GM18861 (cell line): ENCODE measurements around the gene DNAJC1.
"Not testable (repeated sequence)": the region's sequence is repeated elsewhere in the genome, so short reads cannot be mapped to it uniquely, and the experiment has no call there.

Experiments
- ATAC-seq: cut with Tn5 transposase; IDR thresholded peaks from one replicate; pipeline ENCODE4 v1.9.1; 2021; ENCODE audit not compliant: unreplicated experiment

The DNAJC1 gene

DNA sequence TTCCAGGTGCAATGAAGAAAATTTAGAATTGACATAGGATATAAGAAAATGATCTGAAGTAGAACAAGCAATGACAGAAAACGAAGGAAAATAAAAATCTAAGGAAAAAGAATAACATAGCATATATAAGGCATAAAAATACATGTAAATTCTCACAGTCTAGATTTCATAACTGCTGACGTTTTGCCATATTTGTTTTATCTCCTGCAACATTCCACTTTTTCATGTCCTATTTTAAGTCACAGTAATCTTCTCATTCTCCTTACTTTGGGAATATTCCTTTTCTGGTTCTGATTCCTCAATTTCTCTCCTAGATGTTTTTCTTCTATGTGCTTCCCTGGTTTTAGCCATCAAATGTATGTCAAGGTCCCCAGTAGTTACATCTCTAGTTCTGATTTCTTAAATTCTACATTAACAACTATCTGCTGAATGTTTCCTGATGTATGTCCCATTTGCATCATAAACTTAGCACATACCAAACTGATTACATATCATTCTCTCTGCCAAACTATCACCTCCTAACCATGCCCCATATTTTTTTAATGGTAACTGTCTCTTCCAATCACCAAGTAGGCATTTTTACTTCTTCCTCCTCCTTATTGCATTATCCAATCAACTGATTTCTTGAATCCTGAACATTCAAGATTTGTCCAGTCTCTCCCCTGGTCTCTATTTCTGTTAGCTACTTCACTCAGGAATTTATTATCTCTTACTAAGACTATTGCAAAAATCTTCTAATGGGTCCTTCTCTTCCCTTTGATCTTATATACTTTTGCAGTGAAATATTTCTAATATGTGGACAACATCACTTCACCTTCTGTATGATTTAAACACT is 171.3 kb downstream of the DNAJC1 start:
- no peak for ATAC-seq

GRCh38 chr10:21830037-21830436 is 173.5 kb downstream of the DNAJC1 start:
- ATAC-seq = no peak

DNA sequence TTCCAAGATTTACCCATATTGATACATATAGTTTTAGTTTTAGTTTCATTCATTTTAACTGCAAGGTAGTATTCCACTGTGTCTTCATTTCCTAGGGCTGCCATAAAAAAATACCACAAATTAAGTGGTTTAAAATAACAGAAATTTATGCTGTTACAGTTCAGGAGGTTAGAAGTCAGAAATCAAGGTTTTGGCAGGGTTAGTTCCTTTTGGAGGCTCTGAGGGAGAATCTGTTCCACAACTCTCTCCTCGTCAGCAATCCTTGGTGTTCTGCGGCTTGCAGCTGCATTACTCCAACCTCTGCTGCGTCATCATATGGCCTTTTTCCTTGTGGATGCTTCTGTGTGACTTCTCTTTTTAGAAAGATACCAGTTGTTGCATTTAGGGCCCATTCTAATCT is 176.2 kb downstream of the DNAJC1 start:
- ATAC-seq = no peak

DNA sequence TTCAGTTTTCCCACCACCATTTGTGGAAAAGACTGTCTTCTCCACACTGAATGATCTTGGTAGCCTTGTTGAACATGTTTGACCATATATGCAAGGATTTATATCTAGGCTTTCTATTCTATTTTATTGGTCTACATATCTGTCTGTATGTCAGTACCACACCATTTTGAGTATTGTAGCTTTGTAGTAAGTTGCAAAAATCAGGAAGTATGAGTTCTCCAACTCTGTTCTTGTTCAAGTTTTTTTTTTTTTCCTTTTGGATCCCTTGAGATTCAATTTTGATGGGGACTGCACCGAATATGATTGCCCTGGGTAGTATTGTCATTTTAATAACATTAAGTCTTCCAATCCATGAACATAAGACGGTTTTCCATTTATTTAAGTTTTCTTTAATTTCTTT is 176.8 kb downstream of the DNAJC1 start:
- no peak for ATAC-seq

- ATAC-seq = no peak
These were observed 178.2 kb downstream of the DNAJC1 start for GRCh38 chr10:21825345-21825744.

- no peak for ATAC-seq
These were observed 179.1 kb downstream of the DNAJC1 start for GRCh38 chr10:21824409-21824808.

GRCh38 chr10:21823617-21824016 is 179.9 kb downstream of the DNAJC1 start:
- ATAC-seq = no peak

DNA sequence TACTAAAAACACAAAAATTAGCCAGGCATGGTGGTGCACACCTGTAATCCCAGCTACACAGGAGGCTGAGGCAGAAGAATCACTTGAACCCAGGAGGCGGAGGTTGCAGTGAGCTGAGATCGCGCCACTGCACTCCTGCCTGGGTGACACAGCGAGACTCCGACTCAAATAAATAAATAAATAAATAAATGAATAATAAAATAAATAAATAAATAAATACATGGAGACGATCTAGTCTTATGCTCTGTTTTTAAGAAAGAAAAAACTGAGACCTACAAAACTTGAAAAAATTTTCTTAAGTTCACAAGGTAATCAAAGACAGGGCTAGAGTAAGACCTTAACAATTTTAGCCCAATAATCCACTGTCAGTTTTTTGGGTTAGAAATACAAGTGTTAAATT is 181.3 kb downstream of the DNAJC1 start:
- ATAC-seq = not testable (repeated sequence)

DNA sequence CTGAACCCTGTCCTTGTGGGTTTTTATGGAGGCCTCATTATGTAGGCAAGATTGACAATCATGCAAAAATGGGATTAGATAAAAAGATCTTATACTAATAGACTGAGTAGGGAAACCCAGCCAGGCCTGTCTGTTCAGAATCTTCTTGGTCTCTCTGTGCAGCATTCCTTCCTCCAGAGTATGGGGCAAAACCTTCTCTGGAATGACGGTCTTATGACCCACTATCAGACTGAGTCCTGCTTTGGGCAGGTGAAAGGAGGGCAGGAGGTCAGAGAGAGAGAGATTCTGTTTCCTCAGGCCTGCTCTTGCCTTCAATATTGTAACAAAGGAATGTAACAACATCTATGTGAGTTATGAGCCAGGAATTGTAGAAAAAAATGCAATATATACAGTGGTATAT is 182.6 kb downstream of the DNAJC1 start:
- ATAC-seq = no peak

- ATAC-seq = not testable (repeated sequence)
These were observed 185.1 kb downstream of the DNAJC1 start for GRCh38 chr10:21818416-21818815.

GRCh38 chr10:21814866-21815265 is 188.7 kb downstream of the DNAJC1 start:
- ATAC-seq = no peak

GRCh38 chr10:21813946-21814345 is 189.6 kb downstream of the DNAJC1 start:
- ATAC-seq = no peak

GRCh38 chr10:21811245-21811585 is 192.3 kb downstream of the DNAJC1 start:
- no peak for ATAC-seq

GRCh38 chr10:21810582-21811244 is 192.8 kb downstream of the DNAJC1 start:
- no peak for ATAC-seq

DNA sequence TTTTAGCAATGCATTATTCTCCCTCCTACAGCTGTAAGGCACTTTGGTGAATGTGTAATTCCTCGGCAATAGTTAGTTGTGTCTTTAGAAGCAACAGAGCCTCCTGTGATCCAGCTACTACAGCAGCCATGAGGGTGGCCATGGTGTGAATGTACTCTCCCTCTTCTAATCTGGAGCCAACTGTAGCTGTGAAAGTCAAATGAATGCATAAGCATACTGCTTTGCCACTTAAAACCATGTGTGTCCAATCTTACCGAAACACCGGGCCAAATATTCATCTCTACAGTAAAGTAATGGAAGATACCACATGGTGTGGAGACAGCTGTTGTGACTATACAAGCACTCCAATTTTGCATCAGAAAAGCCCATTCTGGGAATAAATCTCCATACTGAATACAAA is 195.0 kb downstream of the DNAJC1 start:
- no peak for ATAC-seq

GRCh38 chr10:21807180-21807579 is 196.3 kb downstream of the DNAJC1 start:
- no peak for ATAC-seq

DNA sequence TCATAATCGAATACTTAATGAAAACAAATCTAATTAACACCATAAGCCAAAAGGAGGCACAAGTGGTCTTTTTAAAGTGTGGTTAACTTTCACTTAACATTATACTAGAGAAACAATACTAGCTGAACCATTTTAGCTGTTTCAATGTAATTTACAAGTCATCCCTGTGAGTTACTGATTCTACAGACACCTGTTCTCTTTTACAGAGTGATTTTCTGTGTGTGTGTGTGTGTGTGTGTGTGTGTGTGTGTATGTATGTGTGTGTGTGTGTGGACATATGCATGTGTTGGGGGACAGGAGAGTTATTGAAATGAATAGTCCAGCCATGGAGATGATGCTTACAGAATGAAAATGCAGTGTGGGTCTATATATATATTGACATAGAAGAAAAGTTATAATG is 200.2 kb downstream of the DNAJC1 start:
- ATAC-seq = no peak

DNA sequence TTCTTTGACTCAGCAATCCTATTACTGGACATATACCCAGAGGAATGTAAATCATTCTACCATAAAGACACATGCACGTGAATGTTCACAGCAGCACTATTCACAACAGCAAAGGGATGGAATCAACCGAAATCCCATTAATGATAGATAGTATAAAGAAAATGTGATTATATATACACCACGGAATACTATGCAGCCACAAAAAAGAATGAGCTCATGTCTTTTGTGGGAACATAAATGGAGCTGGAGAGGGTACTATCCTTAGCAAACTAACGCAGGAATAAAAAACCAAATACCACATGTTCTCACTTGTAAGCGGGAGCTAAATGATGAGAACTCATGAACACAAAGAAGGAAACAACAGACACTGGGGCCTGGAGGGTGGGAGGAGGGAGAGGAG is 201.9 kb downstream of the DNAJC1 start:
- no peak for ATAC-seq

DNA sequence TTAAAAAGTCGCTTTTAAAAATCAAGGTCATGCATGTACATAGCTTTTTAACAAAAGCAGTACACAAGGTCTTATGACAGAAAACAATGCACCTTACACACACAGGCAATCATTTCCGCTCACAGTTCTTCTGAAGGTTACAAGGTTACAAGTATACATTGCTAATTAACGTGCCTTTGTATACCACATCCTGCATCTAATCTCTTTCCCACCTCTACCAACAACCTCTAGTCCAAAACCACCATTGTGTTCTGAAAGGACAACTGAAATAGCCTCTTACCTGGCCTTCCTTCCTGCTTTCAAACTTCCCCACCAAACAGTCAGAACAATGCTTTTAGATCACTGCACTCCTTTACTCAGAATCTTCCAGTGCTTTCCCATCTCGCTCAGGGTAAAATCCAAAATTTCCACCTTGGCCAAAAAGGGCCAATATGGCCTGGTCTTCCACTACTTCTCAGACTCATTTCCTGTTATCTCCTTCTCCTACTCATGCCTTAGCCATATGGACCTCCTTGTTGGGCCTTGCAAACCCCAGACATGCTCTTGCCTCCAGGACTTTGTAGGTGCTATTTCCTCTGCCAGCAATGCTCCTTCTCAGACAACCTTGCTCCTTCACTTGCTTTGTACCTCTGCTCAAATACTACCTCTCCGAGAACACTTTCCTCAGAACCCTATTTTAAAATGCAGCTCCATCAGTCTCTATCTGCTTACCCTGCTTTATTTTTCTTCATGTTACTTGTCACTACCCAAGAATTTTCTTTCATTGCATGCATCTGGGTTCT is 205.4 kb downstream of the DNAJC1 start:
- ATAC-seq = no peak

DNA sequence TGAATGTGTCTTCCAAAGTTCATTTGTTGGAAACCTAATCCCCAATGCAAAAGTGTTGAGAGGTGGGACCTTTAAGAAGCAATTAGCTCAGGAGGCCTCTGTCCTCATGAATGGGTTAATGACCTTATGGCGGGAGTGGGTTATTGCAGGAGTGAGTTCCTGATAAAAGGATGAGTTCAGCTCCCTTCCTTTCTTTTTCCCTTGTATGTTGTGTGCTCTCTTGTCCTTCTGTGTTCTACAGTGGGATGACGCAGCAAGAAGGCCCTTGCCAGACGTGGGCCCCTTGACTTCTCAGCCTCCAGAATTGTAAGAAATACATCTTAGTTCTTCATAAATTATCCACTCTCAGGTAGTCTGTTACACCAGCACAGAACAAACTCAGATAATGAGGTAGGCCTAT is 206.0 kb downstream of the DNAJC1 start:
- no peak for ATAC-seq

- no peak for ATAC-seq
These were observed 212.3 kb downstream of the DNAJC1 start for GRCh38 chr10:21791276-21791675.

- ATAC-seq = no peak
These were observed 226.6 kb downstream of the DNAJC1 start for GRCh38 chr10:21776883-21777282.
